ENCODE results near the gene MGAT5.

The MGAT5 gene, protein sequence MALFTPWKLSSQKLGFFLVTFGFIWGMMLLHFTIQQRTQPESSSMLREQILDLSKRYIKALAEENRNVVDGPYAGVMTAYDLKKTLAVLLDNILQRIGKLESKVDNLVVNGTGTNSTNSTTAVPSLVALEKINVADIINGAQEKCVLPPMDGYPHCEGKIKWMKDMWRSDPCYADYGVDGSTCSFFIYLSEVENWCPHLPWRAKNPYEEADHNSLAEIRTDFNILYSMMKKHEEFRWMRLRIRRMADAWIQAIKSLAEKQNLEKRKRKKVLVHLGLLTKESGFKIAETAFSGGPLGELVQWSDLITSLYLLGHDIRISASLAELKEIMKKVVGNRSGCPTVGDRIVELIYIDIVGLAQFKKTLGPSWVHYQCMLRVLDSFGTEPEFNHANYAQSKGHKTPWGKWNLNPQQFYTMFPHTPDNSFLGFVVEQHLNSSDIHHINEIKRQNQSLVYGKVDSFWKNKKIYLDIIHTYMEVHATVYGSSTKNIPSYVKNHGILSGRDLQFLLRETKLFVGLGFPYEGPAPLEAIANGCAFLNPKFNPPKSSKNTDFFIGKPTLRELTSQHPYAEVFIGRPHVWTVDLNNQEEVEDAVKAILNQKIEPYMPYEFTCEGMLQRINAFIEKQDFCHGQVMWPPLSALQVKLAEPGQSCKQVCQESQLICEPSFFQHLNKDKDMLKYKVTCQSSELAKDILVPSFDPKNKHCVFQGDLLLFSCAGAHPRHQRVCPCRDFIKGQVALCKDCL

DNA sequence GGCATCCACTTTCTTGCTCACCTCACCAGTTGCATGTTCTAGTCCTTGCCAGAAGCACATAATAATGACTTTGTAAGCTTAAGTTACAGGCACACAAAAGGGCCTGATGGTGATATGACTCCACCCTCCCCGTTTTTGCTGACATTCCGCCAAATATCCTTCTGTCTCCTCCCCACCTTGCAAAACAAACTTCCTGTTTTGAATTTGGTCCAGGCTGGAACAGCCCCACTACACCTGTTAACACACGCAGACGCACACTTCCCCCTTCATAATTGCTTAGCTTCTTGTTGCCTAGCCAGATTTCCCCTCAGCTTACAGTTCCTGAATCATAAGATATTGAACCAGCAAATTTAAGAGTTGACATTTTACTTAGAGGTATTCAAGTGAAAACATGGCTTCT lies at the start of gene MGAT5:
Gene MGAT5 (plus strand): TSS at position 269 of the 400 bp plus-strand sequence. CDS start 332 bp downstream, outside the sequence.
- peak; percentile 93 for DNase-seq

DNA sequence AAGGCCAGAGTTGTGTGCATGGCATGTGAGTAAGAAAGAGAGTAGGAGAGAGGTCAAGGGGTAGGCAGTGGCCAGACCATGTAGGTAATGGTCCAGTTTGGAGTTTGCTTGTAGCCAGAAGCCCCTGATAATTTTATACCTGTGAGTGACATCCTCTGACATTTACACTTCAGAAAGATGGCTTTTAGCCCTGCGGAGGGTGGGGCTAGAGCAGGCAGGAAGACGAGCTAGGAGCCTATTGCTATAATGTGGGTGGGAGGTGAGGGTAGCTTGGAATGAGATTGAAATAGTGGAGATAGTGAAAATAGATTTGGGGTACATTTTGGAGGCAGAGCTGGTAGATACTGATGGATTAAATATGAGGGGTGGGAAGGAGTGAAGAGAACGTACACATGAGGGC lies 48.8 kb upstream of the MGAT5 start:
- DNase-seq = no peak

DNA sequence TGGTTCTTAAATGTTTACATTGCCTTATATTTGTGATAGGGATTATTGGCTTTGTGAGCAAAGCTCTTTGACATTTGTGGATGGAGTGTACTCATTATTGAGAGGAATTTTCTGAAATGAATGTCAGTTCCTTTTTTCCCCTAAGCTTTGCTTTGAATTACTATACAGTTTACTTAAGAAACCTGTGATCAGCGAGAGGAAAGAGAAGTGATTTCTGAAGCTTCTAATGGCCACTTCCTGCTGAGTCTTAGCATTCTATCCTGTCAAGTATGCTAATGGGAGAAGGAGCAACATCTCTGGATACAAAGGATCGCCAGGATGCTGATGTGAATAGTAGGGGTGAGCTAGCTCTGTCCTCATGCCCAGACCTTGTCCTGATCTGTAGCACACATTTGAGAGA lies 47.8 kb upstream of the MGAT5 start:
- peak; percentile 63 for DNase-seq

DNA sequence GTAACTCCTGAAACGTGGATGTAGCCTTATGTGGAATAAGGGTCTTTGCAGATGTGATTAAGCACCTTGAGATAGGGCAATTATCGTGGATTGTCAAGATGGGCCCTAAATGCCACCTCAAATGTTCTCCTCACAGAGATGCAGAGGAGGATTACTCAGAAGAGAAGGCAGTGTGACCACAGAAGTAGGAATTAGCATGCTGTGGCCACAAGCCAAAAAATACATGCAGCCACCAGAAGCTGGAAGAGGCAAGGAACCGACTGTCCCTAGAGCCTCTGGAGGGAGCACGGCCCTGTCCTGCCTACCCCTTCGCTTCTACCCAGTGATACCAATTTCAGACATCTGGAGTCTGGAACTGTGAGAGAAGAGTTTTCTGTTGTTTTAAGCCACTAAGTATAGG lies 47.3 kb upstream of the MGAT5 start:
- DNase-seq = peak; percentile 8

DNA sequence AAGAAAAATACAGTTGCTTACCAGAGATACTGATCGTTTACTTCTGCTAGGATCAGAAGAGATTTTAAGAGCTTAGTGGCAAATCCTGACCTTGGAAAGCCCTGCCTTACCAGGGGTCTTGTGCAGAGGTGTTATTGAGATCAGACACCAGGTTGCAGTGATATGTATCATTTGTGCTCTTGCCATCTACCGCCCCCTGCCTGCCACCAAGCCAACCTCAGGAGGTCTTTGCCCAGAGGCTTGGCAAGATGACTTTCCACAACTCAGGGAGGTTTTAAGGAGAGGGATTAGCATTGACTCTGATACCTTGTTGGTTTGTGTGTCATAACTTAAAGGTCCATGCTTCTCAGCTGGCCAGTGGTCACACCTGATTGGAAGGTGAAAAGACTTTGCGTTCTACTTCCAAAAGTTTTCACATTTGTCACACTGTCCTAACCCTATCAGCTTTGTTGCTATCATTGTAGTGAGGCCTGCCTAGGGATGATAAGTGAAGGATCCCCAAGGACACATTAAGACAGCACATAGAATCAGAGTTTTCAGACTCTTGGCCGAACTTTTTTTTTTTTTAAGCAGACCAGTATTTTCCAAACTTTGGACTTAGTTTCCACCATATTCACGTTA lies 46.2 kb upstream of the MGAT5 start:
- peak; percentile 55 for DNase-seq

DNA sequence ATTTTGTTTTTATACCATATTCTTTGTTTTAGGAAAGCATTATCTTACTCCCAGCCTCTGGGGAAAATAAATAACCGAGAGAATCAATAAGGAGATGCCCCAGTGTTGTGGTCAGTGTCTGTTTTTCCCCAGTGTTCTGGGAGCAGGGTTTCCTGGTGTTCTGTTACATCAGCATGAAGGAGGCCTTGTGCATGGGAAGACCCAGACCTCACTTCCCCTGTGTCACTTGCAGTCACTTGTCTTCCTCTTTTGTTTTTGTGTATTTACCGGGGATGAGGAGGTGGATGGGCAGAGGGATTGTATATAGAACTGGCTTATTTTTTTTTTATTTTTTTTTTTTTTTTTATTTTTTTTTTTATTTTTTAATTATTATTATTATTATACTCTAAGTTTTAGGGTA lies 45.0 kb upstream of the MGAT5 start:
- no peak for DNase-seq

DNA sequence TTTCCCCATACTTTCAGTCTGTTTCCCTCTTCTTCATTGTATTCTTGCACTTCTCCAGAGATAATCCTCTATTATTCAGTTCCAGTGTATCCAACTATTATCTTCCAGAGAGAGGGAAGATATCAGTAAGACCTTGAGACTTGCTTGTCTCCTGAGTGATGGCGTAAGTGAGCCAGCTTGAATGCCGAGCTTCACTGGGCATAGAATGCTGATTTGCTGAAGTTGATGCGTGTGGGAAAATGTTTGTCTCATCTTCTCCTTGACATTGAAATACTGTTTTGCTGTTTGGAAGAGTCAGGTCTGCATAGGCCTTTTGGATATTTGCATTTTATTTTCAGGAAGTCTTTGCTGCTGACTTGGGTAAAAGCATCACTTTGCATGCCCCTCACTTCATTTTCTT lies 41.1 kb upstream of the MGAT5 start:
- no peak for DNase-seq

DNA sequence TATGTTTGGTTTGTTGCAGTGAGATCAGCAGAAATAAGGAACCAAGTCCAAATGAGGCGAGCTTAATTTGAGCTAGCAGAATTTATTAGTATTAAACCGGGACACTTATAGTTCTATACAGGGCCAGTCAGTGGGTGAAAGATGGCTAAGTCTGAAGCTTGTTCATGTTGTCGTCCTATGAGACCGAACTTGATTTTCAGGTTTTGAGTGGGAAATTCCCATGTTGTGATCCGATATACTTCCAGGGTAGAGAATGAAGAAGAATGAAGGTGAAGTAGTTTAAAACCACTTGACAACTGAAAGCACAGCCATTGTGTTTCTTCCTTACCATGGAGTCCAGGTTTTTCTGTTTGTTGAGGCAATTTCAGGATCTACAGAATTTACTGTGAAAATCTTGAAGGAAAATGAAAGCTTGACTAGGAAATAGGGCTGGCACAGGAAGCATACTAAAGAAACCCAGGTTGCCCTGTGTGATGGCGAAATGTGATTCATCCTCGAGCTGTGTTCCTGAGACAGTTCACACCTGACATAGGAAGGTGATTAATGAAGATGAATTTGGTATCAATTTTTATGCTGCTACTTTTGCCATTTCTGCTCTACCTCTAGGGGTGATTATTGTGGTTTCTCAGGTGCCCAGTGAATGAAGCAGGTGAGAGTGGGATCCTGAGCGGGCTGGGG lies 37.6 kb upstream of the MGAT5 start:
- no peak for DNase-seq

DNA sequence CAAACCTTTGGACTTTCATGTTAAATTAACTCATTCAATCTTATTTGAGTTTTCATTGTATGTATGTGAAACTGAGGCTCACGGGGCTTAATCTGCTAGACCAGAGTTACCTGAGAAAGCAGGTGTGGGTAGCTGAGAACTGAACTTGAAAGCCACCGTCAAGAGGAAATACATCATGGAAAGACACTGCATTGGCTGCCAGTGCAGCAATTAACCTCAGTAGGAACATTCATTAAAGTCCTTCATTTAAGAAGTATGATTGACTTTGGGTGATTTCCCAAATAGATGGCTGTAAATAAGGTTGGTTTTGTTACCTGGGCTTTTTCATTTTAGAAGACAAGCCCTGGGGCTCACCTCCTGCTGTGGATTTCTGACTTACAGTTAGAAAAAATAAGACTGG lies 36.5 kb upstream of the MGAT5 start:
- DNase-seq = peak; percentile 79

DNA sequence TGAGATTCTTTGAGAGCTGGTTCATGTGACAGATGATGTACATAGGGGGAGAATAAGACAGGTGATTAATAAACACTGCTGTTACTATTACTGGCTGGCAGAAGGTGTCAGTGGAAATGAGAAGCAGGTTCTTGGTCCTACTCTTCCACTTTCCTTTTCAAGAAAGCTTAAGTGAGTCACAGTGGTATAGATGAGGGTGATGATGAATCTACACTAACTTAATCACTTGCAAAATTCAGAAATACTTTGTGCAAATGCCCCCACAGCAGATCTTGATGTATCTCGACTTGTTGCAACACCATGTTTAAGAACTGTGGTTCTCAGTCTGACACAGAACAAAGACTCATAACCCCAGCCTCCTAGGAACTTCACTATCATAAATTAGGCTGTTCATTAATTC lies 35.9 kb upstream of the MGAT5 start:
- DNase-seq = no peak

DNA sequence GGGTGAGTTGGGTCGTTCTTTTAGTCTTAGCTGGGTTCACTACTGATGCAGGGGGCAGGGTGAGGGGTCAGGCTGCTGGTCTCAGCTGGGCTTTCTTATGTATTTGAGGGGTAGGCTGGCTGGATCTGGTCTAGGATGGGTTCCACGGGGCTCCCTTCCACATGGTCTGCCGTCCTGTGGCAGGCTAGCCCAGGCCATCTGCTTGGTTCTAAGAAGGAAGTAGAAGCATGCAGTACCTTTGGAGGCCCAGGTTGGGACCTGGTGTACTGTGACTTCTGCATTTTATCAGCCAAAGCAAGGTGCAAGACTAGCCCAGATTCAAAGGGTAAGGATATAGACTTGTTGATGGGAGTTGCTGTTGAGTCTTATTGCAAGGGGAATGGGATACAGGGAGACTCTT lies 35.5 kb upstream of the MGAT5 start:
- no peak for DNase-seq

DNA sequence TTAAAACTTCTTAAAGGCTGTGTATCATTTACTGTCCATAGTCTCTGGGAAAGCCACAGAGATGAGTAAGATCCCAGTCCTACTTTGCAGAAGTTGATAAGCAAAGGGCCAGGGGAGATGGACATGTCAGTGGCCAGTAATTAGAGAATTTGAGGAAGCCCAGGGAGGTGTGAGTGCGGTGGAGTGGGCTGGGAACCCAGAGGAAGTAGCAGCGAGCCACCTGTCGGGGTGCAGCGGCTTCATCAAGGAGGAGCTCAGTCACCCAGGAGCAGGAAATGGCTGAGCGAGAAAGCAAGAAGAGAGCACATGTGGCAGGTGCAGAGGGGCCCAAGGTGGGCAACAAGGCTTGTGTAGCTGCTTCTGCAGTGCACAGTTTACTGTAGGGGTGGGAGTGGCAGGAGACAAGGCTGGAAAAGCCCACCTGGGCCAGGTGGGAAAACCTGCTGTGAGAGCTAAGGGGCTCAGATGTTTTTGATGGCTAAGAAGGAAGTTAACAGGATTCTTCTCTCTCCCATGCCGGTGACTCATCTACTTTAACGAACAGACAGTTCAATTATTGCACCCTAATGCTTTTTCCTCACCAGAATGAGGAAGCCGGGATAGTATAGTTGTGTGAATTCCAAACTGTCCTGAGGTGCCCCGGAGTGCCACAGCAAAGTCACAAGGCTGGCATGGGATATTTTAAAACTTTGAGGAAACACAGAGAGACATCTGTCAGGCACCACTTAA lies 34.8 kb upstream of the MGAT5 start:
- DNase-seq = peak; percentile 29

DNA sequence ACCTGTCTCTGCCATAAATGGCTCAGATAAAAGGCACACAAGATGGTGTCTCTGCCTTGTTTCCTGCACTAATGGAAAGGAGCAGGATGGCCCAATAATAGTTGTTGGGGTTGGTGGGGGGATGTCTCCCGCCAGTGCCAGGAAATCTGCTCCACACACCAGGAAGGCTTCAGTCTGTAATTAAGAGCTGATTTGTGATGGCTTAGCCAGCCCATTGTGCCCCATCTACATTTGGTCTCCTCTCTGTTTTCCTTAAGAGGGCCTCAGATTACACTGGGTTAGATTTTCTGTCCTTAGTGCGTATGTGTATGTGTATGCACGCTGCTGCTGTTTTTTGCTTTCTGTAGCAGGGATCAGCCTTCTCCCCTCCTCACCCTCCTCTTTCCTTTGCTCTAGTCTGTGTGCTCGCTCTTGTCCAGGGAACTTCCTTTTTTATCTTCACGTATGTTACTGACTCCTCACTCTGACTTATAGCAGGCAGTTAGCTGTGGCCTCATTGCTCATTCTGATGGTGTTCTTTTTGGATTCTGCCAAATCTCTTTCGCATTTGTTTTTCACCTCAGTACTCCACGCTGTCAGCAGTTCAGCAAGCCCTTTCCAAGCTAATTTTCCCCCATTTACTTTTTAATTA lies 33.4 kb upstream of the MGAT5 start:
- peak; percentile 80 for DNase-seq

DNA sequence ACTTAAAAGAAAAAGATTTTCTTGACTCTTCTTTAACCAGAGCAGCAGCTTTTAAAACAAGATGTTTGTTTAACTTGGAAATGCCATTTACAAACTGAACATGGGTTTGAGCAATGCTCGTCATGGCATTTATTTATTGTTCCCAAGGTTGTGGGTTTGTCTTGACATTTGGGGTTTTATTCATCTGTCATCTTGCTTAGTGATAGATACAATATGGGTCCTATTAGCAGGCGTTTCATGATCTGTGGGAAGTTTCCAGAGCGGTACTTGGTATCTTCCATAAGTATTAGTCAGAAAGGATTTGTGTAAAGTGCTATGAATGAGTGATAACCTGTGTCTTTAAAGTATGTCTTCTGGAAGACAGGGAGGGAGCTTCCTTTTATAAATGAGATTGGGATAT lies 29.9 kb upstream of the MGAT5 start:
- DNase-seq = no peak

DNA sequence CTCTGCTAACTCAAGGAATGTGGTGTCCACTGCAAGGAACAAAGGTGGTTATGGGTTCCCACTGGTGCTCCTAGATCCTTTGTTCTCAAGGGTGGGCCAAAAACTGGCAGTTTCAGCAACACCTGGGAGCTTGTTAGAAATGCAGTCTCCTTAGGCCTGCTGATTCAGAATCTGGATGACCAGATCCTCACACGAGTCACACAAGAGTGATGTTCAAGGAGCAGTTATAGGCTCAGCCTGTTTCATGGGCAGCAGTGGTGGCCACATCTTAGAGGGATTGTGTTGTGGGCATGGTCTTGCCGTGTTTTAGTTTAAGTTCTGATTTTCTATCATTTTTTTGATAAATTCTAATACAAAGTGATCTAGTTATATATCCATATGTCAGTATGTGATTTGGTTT lies 28.7 kb upstream of the MGAT5 start:
- DNase-seq = no peak

DNA sequence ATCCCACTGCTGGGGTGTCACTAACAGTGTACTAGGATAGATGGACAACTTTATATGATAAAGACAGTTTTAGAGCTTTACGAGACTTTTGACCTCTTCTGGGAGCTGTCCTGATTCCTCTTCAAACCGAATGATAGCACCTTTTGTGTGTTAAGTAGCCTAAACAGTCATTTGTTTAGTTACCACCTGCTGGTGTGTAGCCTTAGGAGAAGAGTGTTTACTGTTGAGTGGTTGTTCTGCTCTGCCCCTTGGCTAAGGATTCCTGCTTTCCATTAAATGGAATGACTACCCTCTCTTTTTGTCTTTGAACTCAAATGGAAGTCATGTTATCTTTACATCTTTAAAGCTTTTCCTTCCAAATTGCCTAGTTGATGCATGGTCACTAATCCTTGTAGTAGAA lies 28.0 kb upstream of the MGAT5 start:
- peak; percentile 50 for DNase-seq

DNA sequence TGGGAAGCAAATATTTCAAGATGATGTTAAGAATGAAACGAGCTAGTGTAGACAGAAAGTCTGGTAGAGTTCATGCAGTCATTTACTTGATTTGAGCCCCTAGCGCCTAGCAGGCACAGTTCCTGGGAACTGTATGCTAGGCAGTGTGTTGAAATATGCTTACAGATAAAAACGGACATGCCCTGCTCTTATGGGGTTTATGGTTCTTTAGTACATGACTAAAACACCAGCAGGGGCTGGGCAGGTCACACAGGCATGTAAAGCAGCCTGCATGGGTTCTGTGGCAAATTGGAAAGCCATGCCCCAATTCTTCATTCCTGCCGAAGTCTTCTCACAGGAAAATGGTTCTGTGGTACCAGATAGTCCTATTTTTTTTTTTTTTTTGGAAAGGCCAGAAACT lies 27.3 kb upstream of the MGAT5 start:
- peak; percentile 1 for DNase-seq

DNA sequence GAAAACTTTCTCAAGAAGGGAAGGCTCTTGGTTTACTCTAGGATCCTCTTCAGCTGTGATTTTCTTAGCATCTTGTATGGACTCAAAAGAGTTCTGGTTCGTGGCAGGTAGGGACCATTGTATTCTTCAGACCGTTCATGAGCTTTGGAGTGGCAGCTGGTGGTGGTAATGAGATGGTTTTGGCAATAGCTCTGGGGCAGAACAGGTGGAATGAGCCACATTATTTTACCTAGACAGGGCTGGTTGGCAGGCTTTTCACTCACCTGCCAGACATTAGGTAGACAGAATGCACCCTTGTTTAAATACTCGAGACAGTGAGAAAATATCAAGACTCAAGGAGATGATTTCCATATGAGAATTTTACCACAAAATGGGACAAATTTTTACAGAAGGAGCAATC lies 26.2 kb upstream of the MGAT5 start:
- peak; percentile 49 for DNase-seq

DNA sequence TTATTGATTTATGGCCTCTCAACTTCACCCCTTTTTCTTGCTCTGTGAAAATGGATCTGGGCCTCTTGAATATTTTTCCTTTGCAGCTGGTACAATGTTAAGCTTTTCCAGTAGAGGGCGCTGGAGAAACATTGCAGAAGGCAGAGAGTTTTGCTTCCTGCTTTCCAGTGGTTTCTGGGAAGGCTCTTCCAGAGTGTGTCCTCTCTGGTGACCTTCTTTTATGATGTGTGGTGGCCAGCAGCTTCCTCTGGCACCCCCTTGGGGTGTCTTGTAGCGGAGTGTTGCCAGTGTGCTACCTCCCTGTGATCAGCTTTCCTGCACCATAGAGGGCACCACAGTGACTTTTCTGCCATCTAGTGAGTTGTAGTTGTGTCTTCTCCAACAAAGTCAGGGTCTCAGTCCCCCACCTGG lies 25.4 kb upstream of the MGAT5 start:
- peak; percentile 46 for DNase-seq

DNA sequence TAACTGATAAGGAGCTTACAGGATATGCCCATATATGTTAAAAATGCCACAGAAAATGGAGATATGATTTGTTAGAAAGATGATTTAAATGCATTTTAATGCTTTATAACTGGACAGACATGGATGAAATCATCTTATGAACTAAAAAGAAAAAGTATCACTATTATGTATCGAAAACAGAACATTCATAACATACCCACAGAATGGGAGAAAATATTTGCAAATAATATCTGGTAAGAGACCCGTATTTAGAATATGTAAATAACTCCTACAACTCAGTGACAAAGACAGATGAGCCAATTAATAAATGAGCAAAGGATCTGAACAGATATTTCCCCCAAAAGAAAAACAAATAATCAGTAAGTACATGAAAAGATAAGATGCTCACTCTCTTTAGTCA lies 24.3 kb upstream of the MGAT5 start:
- DNase-seq = no peak

DNA sequence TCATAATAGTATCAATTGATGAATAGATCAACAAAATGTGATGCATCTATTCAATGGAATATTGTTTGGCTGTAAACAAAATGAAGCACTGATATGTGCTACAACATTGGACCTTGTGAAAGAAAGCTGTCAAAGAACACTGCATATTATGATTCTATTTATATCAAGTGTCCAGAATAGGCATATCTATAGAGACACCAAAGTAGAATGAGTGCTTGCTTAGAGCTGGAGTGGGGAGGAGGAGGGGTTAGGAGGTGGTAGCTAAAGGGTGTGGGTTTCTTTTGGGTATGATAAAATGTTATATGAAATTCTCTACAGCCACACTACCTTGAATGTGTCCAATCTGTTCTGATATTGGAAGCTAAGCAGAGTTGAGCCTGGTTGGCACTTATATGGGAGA lies 23.0 kb upstream of the MGAT5 start:
- DNase-seq = no peak

DNA sequence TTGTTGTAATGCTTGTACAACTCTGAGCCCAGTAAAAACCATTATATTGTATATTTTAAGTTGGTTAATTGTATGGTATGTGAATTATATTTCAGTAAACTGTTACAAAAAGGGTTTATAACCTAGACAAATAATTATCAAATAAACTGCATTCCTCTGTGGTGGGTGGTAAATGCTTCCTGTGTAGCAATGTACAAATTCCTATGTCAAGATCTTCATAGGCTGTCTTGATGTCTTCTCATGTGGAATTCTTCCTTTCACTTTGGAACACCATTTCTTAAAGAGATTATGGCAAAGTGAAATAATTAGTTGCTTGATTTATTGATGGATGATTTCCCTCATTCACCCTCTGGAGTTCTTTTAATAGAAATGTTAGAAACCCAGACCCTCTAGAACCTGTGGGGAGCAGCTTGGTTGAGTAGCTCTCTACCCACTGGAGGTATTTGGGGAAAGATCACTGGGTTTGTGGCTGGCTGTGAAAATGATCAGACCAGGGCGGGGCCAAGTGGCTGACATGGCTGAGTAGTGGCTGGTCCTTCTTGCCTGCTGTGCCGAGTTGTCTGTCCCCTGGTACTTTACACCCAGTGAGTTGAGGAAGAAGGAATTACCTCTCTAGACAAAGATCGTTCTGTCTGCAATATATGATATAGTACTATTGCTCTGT lies 22.4 kb upstream of the MGAT5 start:
- no peak for DNase-seq
